Kidney (tissue), 14 donors: ENCODE measurements around the gene EHF. TPM values are rescaled to one million over a fixed set of nuclear protein-coding genes. Genes with fewer than 3 reads are reported as not detected.

Source experiments
- DNase-seq, 5 donors: peaks; one replicate each; pipeline ENCODE4 v3.0.0-alpha.2; 2013 to 2020
- FAIRE-seq: peaks from 2 replicates; lab custom pipeline; 2012; peaks lifted over from hg19 to GRCh38; lab: Jason Lieb, UNC
- H3K27ac ChIP-seq, 2 donors: one replicate each; pipeline ENCODE4 v1.7.0; 2013; ENCODE audit warnings: low read depth in 2 of 2, low read length in 2 of 2, inconsistent platforms in 1 of 2
- H3K27me3 ChIP-seq: one replicate; pipeline ENCODE4 v1.7.1; 2013; ENCODE audit warnings: low read length, inconsistent platforms; ENCODE audit not compliant: control insufficient read depth, insufficient read depth
- H3K36me3 ChIP-seq, 3 donors: one replicate each; pipeline versions ENCODE4 v1.7.0 to v1.7.1; 2013; ENCODE audit warnings: low read length in 3 of 3, control low read depth in 1 of 3, inconsistent platforms in 1 of 3; ENCODE audit not compliant: insufficient read depth in 3 of 3, control insufficient read depth in 2 of 3
- H3K4me1 ChIP-seq, 3 donors: one replicate each; pipeline versions ENCODE4 v1.7.0 to v1.7.1; 2013; ENCODE audit warnings: low read length in 3 of 3, inconsistent platforms in 1 of 3, low read depth in 1 of 3; ENCODE audit not compliant: control insufficient read depth in 2 of 3, insufficient read depth in 2 of 3
- H3K4me3 ChIP-seq, 3 donors: one replicate each; pipeline versions ENCODE4 v1.7.0 to v1.8.1; 2013; ENCODE audit warnings: low read length in 3 of 3, control low read depth in 1 of 3, inconsistent platforms in 1 of 3
- H3K9ac ChIP-seq, 3 donors: one replicate each; pipeline versions ENCODE4 v1.7.0 to v1.7.1; 2013; ENCODE audit warnings: low read length in 3 of 3, control low read depth in 1 of 3, inconsistent platforms in 1 of 3
- H3K9me3 ChIP-seq, 3 donors: one replicate each; pipeline versions ENCODE4 v1.7.0 to v1.7.1; 2013; ENCODE audit warnings: low read length in 3 of 3, control low read depth in 1 of 3, inconsistent platforms in 1 of 3; ENCODE audit not compliant: control insufficient read depth in 2 of 3, insufficient read depth in 1 of 3
- CTCF ChIP-seq: IDR thresholded peaks from 3 replicates; pipeline ENCODE4 v1.5.1; 2012; ENCODE audit warnings: mild to moderate bottlenecking, moderate library complexity, borderline replicate concordance; ENCODE audit not compliant: insufficient read depth; ENCODE audit errors: extremely low read depth
- intact Hi-C: fragments of 100-400 bp; cut with DNase I; formaldehyde crosslinking; loops from one replicate; pipeline ENCODE4 v1.11.1; 2022
- polyA plus RNA-seq: library from polyadenylated mRNA; stranded (reverse); fragments of 350-450 nt; fragmentation: Illumina TruSeq; extraction: RNeasy Lipid Tissue Mini Kit (QIAGEN cat#74804); gene quantifications from one replicate; pipeline ENCODE4 v1.2.3, GENCODE V29; 2014; ENCODE audit warnings: low read depth, low replicate concordance; ENCODE audit not compliant: insufficient read depth
- total RNA-seq: library from RNA; stranded (reverse); fragmentation: NEBNext Ultra II Directional; extraction: Animal tissue kit (Norgen Biotek cat#: 25700); gene quantifications from one replicate; pipeline ENCODE4 v1.2.1, GENCODE V29; 2021
- donor health status: control.
- donor health status: control.
- donor health status: control.
- donor health status: control.
- donor health status: control.
- donor health status: DM: yes; HTN: yes; CAD: no.
- donor health status: Normal renal cell carcinoma (clear cell type).

The EHF gene
- total and polyA plus RNA-seq, 2 donors from 2014 or later, result 4.7 to 65.5 TPM

GRCh38 chr11:34674038-34674437, 53.1 kb downstream of the EHF start:
- no peaks in the 10 kb centered on the region for H3K27me3 ChIP-seq
- H3K9ac ChIP-seq, result no peak overlapping the region
- no peaks in the 10 kb centered on the region for H3K4me1 ChIP-seq
- DNase-seq (no peak), FAIRE-seq (no peak)
- no peak overlapping the region for H3K27ac ChIP-seq
- intact Hi-C loops, result no loop called here
- no peaks in the 10 kb centered on the region for H3K9me3 ChIP-seq
- H3K4me3 ChIP-seq, result no peak overlapping the region
- no peaks in the 10 kb centered on the region for H3K36me3 ChIP-seq
- TF ChIP-seq CTCF, result no peak

- no peak for DNase-seq
- Histone ChIP-seq H3K9me3 (no peaks in the 10 kb centered on the region), H3K9ac (no peak overlapping the region), H3K27ac (no peak overlapping the region), H3K4me1 (no peaks in the 10 kb centered on the region), H3K36me3 (no peaks in the 10 kb centered on the region), H3K27me3 (no peaks in the 10 kb centered on the region), H3K4me3 (no peak overlapping the region)
- intact Hi-C loops, result no loop called here
- TF ChIP-seq CTCF, result no peak
- FAIRE-seq, result no peak
Measured at GRCh38 chr11:34676227-34676626, 55.3 kb downstream of the EHF start.

GRCh38 chr11:34679681-34680080, 58.8 kb downstream of the EHF start:
- no peaks in the 10 kb centered on the region for H3K4me1 ChIP-seq
- intact Hi-C loops, result no loop called here
- no peaks in the 10 kb centered on the region for H3K36me3 ChIP-seq
- FAIRE-seq, result no peak
- H3K4me3 ChIP-seq, result no peak overlapping the region
- no peaks in the 10 kb centered on the region for H3K27me3 ChIP-seq
- H3K9me3 ChIP-seq, result no peaks in the 10 kb centered on the region
- no peak for DNase-seq
- no peak overlapping the region for H3K27ac ChIP-seq
- no peak for TF ChIP-seq CTCF
- H3K9ac ChIP-seq, result no peak overlapping the region

- Histone ChIP-seq H3K9me3 (no peaks in the 10 kb centered on the region), H3K27me3 (no peaks in the 10 kb centered on the region), H3K27ac (no peak overlapping the region), H3K9ac (no peak overlapping the region), H3K36me3 (no peaks in the 10 kb centered on the region), H3K4me3 (no peak overlapping the region), H3K4me1 (no peaks in the 10 kb centered on the region)
- intact Hi-C loops, result no loop called here
- no peak for TF ChIP-seq CTCF
- no peak for FAIRE-seq
- no peak for DNase-seq
Measured at GRCh38 chr11:34680206-34680605, 59.3 kb downstream of the EHF start.
